HG02678 (cell line): ENCODE measurements around the gene FBXL14.

Source experiments
- ATAC-seq: cut with Tn5 transposase; IDR thresholded peaks from one replicate; pipeline ENCODE4 v1.9.1; 2021; ENCODE audit warnings: mild to moderate bottlenecking, moderate library complexity; ENCODE audit not compliant: unreplicated experiment

Gene FBXL14

DNA sequence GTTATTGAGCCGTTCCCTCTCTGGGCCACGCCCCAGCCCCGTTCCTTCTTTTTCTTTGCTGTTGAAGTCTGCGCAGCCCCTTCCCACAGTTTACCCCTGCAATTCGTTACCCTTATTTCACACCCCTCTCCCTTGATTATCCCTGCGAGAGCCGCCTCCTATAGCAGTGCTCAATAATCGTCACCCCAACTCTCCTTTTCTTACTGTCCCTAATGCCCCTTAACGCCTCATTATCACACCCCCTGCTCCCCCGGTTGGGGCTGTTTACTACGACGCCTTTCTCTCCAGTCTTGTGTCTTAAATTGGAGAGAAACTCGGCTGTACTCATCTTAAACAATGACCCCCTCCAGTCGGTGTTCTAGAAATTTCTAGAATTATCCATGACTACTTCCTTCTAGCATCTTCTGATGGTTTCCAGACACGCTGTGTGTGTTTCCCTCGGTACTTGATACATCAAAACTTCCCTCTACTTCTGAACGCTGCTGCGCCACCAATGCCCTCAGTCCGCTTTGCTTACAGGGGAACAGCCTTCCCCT is 713 bp upstream of the FBXL14 start:
- ATAC-seq, result no peak

DNA sequence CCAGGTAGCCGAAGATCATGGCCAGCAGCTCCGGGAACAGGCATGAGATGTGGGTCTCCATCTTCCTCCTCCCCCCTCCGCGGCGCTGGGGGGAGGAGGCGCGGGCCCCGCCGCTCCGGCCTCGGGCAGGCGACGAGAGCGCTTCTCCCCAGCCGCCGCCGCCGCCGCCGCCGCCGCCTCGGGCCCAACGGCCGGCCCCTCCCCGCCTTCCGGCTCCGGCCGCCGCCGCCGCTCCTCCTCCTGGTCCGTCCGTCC is 448 bp downstream of the FBXL14 start:
- ATAC-seq, result peak; percentile 60

DNA sequence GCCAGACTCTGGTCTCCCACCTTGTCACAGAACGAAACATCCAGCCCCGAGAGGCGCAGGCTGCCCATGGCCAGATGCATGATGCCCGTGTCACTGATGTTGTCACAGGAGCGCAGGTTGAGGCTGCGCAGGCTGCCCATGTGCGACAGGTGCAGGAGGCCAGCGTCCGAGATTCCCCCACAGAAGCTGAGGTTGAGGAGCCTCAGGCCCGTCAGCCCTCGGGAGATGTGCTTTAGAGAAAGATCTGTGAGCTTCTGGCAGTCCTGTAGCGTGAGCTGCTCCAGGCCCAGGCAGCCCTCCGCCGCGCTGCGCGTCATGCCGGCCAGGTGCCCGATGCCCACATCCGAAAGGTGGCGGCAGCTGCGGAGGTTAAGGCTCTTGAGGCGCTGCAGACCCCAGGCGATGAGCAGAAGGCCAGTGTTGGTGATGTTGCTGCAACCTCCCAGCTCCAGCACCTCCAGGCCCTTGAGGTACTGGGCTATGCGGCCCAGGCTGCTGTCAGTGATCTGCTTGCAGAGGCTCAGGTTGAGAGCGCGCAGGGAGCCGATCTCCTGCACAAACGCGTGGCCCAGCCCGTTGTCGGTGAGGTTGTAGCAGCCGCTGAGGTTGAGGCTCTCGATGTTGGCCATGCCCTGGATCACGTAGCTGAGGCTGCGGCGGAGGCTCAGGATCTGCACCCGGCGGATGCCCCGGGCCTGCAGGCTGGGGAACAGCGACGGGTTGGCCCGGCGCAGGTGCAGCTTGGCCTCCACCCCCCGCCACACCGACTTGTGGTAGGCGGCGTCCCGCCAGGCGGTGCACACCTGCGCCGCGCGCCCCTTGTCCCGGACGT is 991 bp downstream of the FBXL14 start:
- ATAC-seq, result peak; percentile 34

DNA sequence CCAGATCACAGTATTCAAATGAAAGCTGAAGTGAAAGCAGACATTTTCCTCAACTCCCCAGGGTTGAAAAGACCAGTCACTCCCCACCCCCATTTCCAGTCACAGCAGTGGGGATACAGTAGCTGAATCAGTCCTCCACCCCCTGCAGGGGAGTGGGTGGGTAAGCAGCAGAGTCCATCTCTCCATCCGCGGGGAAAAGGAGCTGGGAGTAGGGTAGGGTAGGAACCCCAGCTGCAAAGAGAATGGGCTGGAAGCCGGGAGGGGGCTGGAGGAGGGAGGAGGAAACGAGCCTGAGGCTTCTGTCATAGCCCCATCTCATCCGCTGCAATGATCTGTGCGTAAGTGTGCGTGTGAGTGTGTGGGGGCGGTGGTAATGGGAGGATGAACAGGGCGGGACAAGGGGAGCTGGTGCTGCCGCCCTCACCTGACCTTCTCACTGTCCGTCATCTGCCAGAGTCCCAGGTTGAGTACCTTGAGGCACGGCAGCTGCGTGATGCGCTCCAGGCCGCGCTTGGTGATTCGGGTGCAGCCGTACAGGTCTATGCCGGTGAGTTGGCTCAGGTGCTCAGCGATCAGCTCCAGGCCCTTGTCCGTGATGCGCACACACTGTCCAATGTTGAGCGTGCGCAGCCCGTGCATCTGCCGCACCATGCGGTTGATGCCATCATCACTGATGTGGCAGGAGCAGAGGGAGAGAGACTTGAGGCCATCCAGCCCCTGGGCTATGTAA is 1.8 kb downstream of the FBXL14 start:
- ATAC-seq, result no peak

DNA sequence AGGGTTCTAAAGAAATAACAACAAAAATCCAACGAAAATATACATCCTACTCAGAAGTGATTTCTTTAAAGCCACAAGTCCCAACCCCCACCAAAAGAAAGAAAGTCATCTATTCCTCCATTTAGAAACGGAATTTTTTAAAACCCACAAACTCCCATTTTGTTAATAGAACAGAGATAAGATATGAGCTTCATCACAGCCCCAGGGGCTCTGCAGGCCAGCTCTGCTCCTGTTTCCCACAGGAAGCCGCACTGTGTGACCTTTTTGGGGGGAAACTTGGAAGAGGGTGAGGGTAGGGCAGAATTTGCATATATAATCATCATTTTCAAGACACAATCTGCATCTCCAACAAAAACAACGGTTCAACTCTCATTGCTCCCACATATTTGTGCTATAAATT is 2.8 kb downstream of the FBXL14 start:
- no peak for ATAC-seq

DNA sequence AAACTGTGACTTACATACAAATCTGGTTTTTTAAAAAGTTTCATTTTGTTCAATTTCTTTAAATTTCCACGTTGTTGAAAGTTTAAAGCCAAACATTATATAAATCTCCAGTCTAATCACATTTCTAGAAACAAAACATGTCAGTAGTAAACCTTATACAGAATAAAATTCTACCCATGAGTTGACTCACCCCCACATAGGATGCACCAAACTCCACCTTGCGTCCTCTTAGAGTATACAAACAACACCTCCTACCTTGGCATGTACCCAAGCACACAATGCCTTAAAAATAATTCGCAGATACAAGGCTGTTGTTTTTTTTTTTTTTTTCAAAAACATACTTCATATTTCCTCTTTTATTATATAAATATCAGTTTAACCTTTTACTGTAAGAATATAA is 3.3 kb downstream of the FBXL14 start:
- ATAC-seq, result no peak

DNA sequence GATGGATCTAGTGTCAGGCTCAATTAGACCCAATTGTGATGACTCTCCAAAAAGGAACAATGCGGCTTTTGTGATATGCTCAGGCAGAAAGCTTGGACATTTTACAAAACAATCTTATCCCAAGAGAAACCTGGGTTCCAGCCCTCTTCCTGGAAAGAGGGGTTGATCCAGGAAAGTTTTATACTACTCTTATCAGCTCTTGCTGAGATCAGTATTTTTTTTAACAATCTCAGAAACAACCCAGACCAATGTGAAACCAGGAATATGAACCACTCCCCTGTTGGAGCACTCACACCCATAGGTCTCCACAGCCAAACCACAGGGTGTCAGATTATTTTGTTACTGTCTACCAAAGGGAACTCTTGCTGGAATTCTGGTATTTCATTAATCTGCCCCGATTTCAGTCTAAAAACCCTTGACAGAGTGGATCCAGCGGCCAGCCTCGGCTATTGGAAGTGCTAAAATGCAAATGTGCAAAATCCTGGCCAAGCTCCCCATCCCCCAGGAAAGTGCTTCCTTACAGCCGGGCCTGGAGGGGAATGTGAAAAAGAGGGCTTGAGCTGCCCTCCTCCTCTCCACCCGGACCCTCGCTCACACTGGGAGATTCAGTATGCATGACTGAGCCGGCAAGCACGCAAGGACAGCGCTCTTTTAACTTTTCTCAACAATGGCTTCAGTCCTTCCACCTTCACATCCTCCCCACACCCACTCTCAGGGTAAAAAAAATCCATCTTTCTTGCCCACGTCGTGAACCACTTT is 4.0 kb downstream of the FBXL14 start:
- ATAC-seq, result no peak

DNA sequence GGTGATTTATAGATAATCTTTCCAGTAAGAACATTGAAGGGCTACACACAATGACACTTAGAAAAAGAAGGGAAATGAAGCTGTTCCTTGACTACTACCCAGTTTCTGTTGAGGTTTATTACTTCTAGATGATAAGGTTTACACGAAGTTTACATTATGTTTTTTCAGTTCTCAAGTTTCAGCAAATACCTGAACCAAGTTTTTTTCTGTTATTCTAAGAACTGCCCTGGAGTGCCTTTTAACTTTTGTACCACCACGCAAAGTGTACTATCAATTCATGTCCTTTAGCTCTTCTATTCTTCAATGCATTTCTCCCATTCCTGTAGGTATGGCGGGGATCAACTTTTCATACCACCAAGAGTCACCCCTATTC is 5.8 kb downstream of the FBXL14 start:
- ATAC-seq, result no peak

DNA sequence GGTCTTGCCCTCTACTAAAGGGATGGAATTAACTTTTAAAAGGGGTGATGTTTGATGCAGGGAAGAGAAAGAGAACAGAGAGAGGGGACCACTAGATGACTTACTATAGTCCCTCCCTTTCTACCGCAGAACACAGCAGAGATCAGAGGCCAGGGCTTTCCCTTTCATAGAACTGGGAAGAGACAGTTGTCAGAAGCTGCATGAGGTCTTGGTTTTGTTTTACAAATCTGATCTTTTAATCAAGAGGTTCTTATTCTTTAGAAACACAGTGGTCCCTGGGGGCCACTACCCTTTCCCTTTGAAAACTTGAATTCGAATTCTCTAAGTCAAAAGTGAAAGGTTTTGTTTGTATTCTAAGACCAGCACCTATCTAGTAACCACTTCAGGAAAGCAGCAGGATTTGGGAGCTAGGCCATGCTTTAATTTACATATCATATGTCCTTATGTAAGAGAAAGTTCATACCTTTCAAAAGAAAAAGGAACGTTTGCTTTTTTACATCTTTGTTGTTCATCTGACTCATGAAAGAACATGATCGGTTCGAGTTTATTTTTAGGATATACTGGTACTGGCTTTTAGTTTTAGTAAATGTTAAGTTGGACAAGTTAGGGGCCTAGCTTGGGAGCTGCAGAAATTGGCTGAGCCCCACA is 6.3 kb downstream of the FBXL14 start:
- no peak for ATAC-seq

DNA sequence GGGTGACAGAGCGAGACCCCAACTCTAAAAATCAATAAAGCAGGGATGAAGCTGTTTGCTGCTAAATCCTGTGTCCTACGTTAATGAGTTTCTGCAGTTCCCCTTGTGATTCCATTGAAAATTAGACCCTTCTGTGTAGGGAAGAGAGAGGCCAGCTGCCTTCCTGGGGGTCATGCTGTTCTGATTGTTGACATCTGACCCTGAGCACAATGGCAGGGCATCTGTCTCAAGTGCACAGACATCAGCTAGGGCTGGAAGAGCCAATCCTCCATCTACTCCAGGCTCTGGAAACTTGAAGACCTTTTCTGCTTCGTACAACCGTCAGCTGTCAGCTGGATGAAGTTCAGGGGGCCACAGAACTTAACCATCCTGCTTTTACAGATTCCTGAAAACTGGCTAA is 10.1 kb downstream of the FBXL14 start:
- ATAC-seq, result no peak

DNA sequence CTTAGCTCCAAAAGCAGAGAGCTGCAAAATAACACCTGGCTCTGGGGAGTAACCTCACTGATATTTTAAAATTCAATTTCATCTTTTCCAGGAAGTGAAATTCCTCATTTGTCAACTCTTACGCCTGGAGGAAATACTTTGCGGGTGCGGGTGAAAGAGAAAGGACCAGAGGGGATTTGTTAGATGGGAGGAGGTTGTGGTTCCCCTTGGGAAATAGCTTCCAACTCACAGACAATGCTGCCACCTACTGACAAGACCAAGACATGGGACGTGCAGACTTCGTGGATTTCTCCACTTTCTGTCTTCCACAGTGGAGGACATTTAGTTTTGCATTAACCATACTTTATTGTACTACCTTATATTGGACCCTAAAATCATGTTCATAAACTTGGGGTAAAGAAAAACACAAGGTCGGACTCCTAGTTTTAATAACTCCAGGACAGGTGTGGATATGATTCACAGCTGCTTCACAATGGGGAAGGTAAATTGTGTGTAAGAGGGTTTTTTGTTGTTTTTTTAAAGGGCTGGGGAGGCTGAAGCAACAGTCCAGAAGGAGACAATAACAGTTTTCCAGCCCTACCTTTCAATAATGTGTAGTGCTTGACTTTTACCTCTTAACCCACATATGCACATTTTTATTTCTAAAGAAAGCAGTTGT is 10.8 kb downstream of the FBXL14 start:
- no peak for ATAC-seq

DNA sequence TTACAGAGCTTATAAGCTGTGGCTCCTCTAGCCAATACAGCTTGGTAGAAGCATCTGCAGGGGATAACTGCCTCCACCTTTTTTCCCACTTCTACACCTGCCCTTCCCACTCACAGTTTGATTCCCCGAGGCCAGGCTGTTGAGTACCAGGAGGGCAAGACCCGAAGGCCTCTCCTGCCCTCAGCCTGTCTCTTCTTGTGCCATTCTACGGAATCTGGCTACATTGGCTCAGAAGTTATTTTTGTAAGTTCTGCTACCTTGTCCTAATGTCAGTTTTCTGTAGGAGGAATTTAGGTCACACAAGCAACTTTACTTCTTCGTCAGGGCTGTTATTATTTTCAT is 11.7 kb downstream of the FBXL14 start:
- ATAC-seq, result no peak

DNA sequence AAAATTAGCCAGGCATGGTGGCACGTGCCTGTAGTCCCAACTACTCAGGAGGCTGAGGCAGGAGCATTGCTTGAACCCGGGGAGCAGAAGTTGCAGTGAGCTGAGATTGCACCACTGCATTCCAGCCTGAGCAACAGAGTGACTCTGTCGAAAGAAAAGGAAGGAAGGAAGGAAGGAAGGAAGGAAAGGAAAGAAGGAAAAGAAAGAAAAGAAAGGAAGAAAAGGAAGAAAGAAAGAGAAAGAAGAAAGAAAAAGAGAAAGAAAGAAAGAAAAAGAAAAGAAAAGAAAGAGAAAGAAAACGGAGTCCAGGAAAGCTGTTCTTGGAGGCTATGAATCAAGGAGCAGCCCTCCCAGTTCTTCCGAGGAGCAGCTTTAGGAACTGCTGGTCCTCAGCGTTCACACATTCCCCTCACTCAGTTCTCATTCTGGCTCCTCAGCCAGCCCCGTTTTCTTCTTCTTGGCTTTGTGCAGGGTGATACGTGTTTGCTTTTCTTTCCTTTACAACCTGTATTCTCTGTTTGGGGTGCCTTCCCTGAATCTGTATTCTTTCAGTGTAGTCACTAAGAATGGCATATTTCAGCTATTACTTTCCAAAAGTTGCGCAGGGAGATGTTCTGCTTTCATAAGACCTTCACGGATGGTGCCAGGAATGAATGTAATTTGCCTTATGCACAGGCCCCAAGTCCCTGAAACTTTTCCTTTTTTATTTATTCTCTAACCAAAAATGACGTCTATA is 12.2 kb downstream of the FBXL14 start:
- ATAC-seq, result no peak

DNA sequence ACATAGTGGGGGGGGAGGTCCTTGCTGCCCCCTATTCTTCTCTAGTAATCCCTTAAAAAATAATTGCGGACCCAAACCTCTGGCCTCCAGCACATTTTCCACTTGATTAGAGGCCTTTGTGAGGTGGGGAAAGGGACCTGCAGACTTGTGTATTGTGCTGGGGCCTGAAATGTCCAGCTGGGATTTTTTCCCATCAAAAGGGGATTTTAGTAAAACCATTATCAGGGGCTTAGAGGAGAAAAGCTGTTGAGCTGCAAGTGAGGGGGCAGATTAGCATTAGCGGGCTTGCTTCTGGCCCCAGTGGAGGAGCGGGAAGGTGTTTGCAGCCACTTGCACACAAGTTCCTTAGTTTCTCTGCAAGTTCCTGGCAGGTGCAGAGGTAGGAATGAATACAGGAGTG is 13.9 kb downstream of the FBXL14 start:
- ATAC-seq, result no peak

DNA sequence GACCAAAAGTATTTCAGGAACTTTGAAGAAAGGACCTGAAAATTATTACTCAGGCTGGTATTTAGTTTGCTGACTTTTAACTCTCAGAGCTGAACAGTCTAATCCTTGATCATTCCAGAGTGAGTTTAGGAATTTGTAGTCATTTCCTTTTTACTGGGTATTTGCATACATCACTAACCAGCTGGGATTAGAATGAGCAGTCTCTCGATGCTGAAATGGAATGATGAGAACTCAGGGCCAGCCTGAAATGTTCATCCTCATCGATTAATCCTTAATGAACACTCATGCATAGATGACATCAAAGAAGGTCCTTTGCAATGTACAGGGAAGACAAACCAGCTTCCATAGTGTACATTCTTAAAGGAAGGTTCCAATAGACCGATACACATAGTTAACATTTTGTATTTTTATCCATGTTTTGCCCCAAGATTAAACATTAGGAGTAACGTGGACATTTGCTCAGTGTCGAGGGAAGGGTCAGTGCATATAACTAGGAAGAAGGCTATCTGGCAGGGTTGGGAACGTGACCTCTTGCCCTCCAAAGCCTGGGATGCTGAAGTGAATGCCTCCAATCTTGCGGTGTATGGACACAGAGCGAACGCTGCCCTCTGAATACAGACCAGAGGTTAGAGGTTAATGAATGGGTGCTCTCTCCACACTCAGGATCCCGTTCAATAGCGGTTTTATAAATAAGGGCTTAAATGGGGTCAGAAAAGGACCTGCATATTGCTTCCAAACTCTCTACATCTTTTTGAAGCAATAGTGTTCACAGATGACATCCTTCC is 14.5 kb downstream of the FBXL14 start:
- ATAC-seq, result no peak

DNA sequence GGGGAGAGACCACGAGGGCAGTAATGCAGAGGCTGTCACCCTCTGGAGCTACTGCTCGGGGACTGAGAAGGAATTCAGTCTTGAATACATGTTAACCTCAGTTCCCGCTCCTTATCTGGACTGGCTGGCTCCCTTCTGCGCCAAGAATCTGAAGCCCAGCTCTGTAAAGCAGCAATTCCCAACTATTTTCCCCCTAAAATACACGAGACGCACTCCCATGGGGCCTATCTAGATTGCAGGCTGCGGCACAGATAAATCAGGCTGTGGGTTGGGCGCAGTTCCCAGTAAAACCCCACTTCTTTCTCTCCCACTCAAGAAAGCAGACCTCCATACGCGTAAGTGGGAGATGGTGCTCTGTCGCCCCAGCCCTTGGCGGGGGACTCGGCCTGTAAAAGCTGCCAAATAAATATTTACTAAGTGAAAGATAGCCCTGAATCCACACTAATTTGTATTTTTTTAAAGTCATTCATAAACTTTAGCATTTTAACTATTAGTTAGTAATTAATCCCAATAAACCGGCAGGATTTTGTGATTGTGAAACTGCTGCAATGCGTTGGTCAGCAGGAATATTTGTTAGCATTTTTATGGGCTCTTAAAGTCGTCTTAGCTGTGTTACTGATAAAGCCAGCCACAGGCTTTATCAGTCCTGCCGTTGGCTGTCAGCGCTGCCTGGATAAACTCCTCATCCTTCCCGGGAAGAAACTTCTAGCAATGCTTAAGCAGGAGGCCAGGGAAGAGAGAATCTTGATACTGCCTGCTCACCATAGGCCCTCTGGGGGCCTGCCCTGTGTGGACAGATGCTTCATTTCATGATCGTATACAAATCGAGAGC is 17.8 kb downstream of the FBXL14 start:
- ATAC-seq, result no peak

DNA sequence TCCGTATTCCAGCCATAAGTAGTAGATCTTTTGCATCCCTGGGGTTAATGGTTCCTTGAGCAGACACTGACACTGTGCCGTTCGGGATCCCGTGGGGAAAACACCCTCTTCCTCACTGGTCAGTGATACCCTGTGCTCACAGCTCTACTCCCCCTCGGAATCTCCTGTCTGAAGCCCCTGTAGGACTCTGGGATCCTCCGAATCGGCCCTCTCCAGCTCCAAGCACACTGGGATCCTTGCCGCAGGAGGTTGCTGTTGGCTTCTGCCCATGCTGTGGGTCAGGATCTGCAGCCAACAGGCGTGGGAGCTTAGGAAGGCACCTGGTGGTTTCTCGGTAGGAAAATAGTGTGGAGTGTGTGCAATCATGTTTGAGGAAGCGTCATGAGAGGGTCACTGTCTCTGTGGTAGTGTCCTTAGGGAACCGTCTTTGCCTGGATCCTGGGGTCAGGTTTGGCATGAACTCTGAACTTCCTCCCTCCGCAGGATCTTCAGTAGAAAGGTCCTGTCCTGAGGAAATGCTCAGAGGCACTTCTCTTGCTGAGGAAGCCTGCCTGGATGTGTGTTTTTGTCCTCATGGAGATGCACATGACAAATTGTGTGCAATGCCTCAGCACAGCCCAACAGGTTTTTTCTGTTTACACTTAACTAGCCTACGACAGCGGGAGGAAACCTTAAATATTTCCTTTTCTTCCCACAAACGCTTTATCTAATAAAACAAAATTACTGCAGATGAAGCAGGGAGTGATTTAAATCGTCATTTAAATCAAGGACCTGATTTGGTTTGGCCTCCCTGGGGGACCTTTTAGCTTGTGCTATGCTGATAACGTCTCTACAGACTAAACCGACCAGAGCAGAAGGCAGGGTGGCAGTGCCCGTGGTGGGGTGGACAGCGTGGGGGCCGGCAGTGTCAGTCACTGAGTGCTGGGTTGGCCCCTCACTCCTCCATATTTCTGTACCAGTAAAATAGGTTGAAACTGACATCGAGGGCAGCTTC is 18.7 kb downstream of the FBXL14 start:
- no peak for ATAC-seq
